HuH-7 (cell line): ENCODE data around the gene TEX47.

Source experiments
- DNase-seq: peaks from one replicate; pipeline ENCODE4 v3.0.0; 2011; ENCODE audit warnings: low spot score

The TEX47 gene

GRCh38 chr7:88795553-88795952 lies at the start of gene TEX47:
Gene TEX47 (minus strand): TSS chr7:88795737. CDS start chr7:88794942, 795 bp downstream.
- no peak for DNase-seq

- no peak for DNase-seq
These were observed 49.6 kb upstream of the TEX47 start for GRCh38 chr7:88845091-88845490.

GRCh38 chr7:88842201-88842600 lies 46.7 kb upstream of the TEX47 start:
- no peak for DNase-seq

GRCh38 chr7:88835147-88835728 lies 39.7 kb upstream of the TEX47 start:
- DNase-seq: peak; percentile 8

GRCh38 chr7:88826222-88826621 lies 30.7 kb upstream of the TEX47 start:
- no peak for DNase-seq

- DNase-seq: peak; percentile 6
These were observed 23.0 kb upstream of the TEX47 start for GRCh38 chr7:88818552-88818951.

- no peak for DNase-seq
These were observed 10.9 kb upstream of the TEX47 start for GRCh38 chr7:88806280-88807037.

GRCh38 chr7:88801046-88801445 lies 5.5 kb upstream of the TEX47 start:
- DNase-seq: no peak

- no peak for DNase-seq
These were observed 3.2 kb downstream of the TEX47 start for GRCh38 chr7:88792361-88792760.

- DNase-seq: peak; percentile 5
These were observed 3.6 kb downstream of the TEX47 start for GRCh38 chr7:88791891-88792290.

GRCh38 chr7:88789480-88790064 lies 6.0 kb downstream of the TEX47 start:
- DNase-seq: no peak

GRCh38 chr7:88787777-88788176 lies 7.8 kb downstream of the TEX47 start:
- DNase-seq: no peak

- no peak for DNase-seq
These were observed 19.7 kb downstream of the TEX47 start for GRCh38 chr7:88775838-88776237.

- DNase-seq: no peak
These were observed 22.8 kb downstream of the TEX47 start for GRCh38 chr7:88772776-88773175.

- no peak for DNase-seq
These were observed 24.1 kb downstream of the TEX47 start for GRCh38 chr7:88771417-88771816.

GRCh38 chr7:88761779-88762178 lies 33.8 kb downstream of the TEX47 start:
- no peak for DNase-seq

GRCh38 chr7:88760136-88760515 lies 35.4 kb downstream of the TEX47 start:
- DNase-seq: no peak

- peak; percentile 39 for DNase-seq
These were observed 36.1 kb downstream of the TEX47 start, which contains the start of gene ZNF804B for GRCh38 chr7:88759230-88760135. Gene ZNF804B (plus strand): TSS chr7:88759700. CDS start chr7:88759977, 277 bp downstream.

- DNase-seq: peak; percentile 45
These were observed 36.9 kb downstream of the TEX47 start for GRCh38 chr7:88758381-88759229.

- DNase-seq: no peak
These were observed 38.2 kb downstream of the TEX47 start for GRCh38 chr7:88757371-88757770.

- DNase-seq: no peak
These were observed 38.7 kb downstream of the TEX47 start for GRCh38 chr7:88756802-88757201.
